OCI-LY7 (cell line): ENCODE measurements around the gene ALG14. TPM values are rescaled to one million over a fixed set of nuclear protein-coding genes. Genes with fewer than 3 reads are reported as not detected.

Source experiments
- BruUV-seq: library from RNA; stranded (reverse); fragments of 400-500 nt; replicated peaks from 2 replicates; lab custom pipeline; 2021; lab: Mats Ljungman, UMichigan
- CTCF ChIA-PET: fragments of 300-600 bp; sonication (Branson Sonifier 250); formaldehyde crosslinking; loops from one replicate; lab custom pipeline; 2022; ENCODE audit warnings: antibody characterized with exemption; ENCODE audit not compliant: unreplicated experiment; lab: Charles Lee
- POLR2A ChIA-PET: fragments of 300-600 bp; sonication (Branson Sonifier 250); formaldehyde crosslinking; loops from one replicate; lab custom pipeline; 2022; ENCODE audit warnings: antibody characterized with exemption; lab: Charles Lee
- DNase-seq: peaks from one replicate; pipeline ENCODE4 v3.0.0-alpha.2; 2015; ENCODE audit warnings: low spot score
- H2AFZ ChIP-seq: fragments of 200-600 bp; sonication (generic), shearing (Covaris generic); 2 replicates; pipeline ENCODE4 v1.6.1; 2014; ENCODE audit warnings: mild to moderate bottlenecking, antibody characterized with exemption, low read length, moderate library complexity
- H3K27ac ChIP-seq: fragments of 200-600 bp; sonication (generic); 2 replicates; pipeline ENCODE4 v1.5.1; 2014; ENCODE audit warnings: mixed run types, low read depth, mild to moderate bottlenecking, moderate library complexity, low read length, inconsistent platforms; ENCODE audit not compliant: poor library complexity, severe bottlenecking
- H3K36me3 ChIP-seq: fragments of 200-600 bp; sonication (generic); 2 replicates; pipeline ENCODE4 v1.6.1; 2014; ENCODE audit warnings: mild to moderate bottlenecking, antibody characterized with exemption, low read length, moderate library complexity, mixed read lengths; ENCODE audit not compliant: insufficient read depth
- H3K4me1 ChIP-seq: fragments of 200-600 bp; sonication (generic); 2 replicates; pipeline ENCODE4 v1.5.1; 2014; ENCODE audit warnings: mild to moderate bottlenecking, low read length; ENCODE audit not compliant: insufficient read depth, poor library complexity, severe bottlenecking
- H3K4me2 ChIP-seq: fragments of 200-600 bp; sonication (generic); 2 replicates; pipeline ENCODE4 v1.6.1; 2014; ENCODE audit warnings: mild to moderate bottlenecking, low read length
- H3K4me3 ChIP-seq: fragments of 200-600 bp; sonication (generic); 2 replicates; pipeline ENCODE4 v1.5.1; 2014; ENCODE audit warnings: mild to moderate bottlenecking, low read depth, low read length; ENCODE audit not compliant: poor library complexity, severe bottlenecking
- H3K79me2 ChIP-seq: fragments of 200-600 bp; sonication (generic); 2 replicates; pipeline ENCODE4 v1.6.1; 2016; ENCODE audit warnings: low read depth, mild to moderate bottlenecking, low read length, moderate library complexity, mixed read lengths; ENCODE audit not compliant: insufficient read depth
- H3K9me2 ChIP-seq: fragments of 200-600 bp; sonication (generic); 2 replicates; pipeline ENCODE4 v1.6.1; 2016; ENCODE audit warnings: mild to moderate bottlenecking, low read length, mixed read lengths; ENCODE audit not compliant: insufficient read depth
- H3K9me3 ChIP-seq: fragments of 200-600 bp; sonication (generic); 2 replicates; pipeline ENCODE4 v1.6.1; 2014; ENCODE audit warnings: mild to moderate bottlenecking, mixed run types, low read length, mixed read lengths
- H4K20me1 ChIP-seq: fragments of 200-600 bp; sonication (generic); 2 replicates; pipeline ENCODE4 v1.6.1; 2014; ENCODE audit warnings: mild to moderate bottlenecking, antibody characterized with exemption, low read length, moderate library complexity, mixed read lengths; ENCODE audit not compliant: insufficient read depth
- EZH2phosphoT487 ChIP-seq: fragments of 200-600 bp; sonication (generic); IDR thresholded peaks from 2 replicates; pipeline ENCODE4 v1.6.1; 2018; ENCODE audit warnings: low read depth, borderline replicate concordance, mild to moderate bottlenecking, mixed run types, antibody characterized with exemption, low read length, moderate library complexity, mixed read lengths
- intact Hi-C: fragments of 100-400 bp; cut with micrococcal nuclease; formaldehyde crosslinking; loops from one replicate; pipeline ENCODE4 v1.10.0; 2022; ENCODE audit not compliant: unreplicated experiment
- total RNA-seq, 2 experiments: library from RNA; depleted of rRNA in 1 of 2; stranded (reverse); fragments of >200 nt in 1 of 2; shearing (Covaris generic) in 1 of 2; gene quantifications; 2 replicates each; pipeline ENCODE4 v1.2.3, GENCODE V29; 2014 to 2022
- TF ChIP-seq, protein P1 (sequence below): fragments of 200-600 bp; sonication (generic); conservative IDR thresholded peaks from 2 replicates; pipeline ENCODE4 v1.5.1; 2014; ENCODE audit warnings: mild to moderate bottlenecking, antibody characterized with exemption, low read length, moderate library complexity, mixed read lengths

The ALG14 gene
- total RNA-seq, 2 experiments from 2014 or later, result 1.6 to 8.3 TPM

DNA sequence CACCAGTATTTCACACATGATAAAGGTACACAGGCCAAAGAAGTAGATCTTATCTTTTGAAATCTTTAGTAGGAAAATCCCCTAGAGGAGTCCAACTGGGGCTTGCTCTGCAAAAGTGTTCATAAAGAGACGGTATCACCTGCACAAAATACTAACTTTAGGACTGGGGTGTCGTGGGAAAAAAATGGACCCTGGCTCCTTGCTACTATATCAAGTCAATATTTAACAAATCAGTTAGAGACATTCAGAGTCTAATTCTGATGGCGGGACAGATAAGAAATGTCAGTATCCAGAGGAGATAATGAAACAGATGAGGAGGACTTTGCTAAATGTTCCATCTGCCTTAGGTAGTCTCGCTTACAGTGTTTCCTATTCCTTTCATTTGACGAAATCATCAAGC lies 120.2 kb downstream of the ALG14 start:
- no peak overlapping the region for H2AFZ ChIP-seq
- H4K20me1 ChIP-seq, result no peaks in the 10 kb centered on the region
- no peaks in the 10 kb centered on the region for H3K4me1 ChIP-seq
- H3K36me3 ChIP-seq, result no peaks in the 10 kb centered on the region
- no peaks in the 10 kb centered on the region for H3K9me3 ChIP-seq
- H3K79me2 ChIP-seq, result no peaks in the 10 kb centered on the region
- POLR2A ChIA-PET, result interaction anchor here (0.7 kb wide), 1 partner anchor 42 kb away, joined by 3 read pairs; no protein-coding TSS in a partner anchor
- H3K27ac ChIP-seq, result no peak overlapping the region
- TF ChIP-seq, protein P1, sequence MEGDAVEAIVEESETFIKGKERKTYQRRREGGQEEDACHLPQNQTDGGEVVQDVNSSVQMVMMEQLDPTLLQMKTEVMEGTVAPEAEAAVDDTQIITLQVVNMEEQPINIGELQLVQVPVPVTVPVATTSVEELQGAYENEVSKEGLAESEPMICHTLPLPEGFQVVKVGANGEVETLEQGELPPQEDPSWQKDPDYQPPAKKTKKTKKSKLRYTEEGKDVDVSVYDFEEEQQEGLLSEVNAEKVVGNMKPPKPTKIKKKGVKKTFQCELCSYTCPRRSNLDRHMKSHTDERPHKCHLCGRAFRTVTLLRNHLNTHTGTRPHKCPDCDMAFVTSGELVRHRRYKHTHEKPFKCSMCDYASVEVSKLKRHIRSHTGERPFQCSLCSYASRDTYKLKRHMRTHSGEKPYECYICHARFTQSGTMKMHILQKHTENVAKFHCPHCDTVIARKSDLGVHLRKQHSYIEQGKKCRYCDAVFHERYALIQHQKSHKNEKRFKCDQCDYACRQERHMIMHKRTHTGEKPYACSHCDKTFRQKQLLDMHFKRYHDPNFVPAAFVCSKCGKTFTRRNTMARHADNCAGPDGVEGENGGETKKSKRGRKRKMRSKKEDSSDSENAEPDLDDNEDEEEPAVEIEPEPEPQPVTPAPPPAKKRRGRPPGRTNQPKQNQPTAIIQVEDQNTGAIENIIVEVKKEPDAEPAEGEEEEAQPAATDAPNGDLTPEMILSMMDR, result no peak
- no peak for TF ChIP-seq EZH2phosphoT487
- no peak for DNase-seq
- no peak overlapping the region for H3K4me3 ChIP-seq
- intact Hi-C loops, result no loop called here
- no peaks in the 10 kb centered on the region for H3K9me2 ChIP-seq
- CTCF ChIA-PET, result no interaction called here
- H3K4me2 ChIP-seq, result no peak overlapping the region
- no TSS peak for BruUV-seq

DNA sequence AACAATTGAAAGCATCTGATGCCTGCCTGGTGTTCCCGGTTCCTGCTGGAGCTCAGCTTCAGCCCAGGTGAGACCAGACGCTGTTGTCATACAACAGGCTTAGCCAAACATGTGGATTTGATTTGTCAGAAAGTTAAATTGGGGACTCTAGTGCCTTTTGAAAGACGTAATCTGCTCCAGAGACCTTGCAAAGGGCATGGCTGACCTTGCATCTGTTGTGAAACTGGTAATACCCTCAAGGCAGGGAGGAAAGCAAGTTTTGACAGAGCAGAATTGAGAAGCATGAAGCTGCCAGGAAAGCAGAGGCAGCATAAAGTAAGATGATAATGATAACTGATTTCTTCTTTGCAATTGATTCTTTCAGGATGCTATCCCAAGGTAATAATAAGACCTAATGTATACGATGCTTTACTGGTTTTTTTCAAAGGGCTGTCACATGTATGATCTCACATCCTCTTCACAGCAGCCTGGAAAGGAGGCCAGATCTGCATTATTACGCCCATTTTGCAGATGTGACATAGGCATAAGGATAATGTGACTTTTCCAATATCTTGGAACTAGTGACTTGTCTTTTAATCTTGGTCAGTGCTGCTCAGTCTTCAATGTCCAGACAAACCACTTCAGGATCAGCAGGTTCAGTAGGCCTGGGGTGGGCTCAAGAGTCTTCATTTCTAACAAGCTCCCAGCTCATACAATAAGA lies 121.1 kb downstream of the ALG14 start:
- Histone ChIP-seq H3K9me3 (no peaks in the 10 kb centered on the region), H3K36me3 (no peaks in the 10 kb centered on the region), H3K4me2 (no peak overlapping the region), H3K4me1 (peaks cover 3% of the 10 kb centered on the region), H3K27ac (no peak overlapping the region), H4K20me1 (no peaks in the 10 kb centered on the region), H3K79me2 (no peaks in the 10 kb centered on the region), H3K4me3 (no peak overlapping the region), H3K9me2 (no peaks in the 10 kb centered on the region), H2AFZ (no peak overlapping the region)
- CTCF ChIA-PET, result no interaction called here
- no peak for DNase-seq
- POLR2A ChIA-PET, result interaction anchor here (0.6 to 0.7 kb wide), 2 partner anchors 43 to 280 kb away, joined by 3 read pairs; no protein-coding TSS in a partner anchor
- BruUV-seq, result no TSS peak
- intact Hi-C loops, result no loop called here
- TF ChIP-seq, protein P1, result no peak
- TF ChIP-seq EZH2phosphoT487, result no peak

DNA sequence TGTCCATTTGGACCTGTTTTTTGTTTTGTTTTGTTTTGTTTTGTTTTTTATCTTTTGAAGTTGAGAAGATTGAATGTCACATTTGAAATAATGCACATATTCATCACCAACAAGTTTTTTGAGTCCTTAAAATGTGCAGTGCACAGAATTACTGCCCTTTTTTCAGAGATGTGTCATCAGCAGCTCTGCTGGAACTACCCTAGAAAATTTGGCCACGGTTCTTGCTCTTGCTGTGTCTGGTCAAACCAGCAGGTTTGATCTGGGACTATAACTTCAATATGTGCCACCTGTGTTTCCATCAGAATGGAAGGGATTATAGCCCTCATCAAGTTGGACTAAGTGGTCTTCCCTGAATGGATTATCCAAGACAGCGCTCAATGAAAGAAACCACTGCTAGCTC lies 121.7 kb downstream of the ALG14 start:
- POLR2A ChIA-PET, result interaction anchor here (0.6 kb wide), 1 partner anchor 279 kb away, joined by 3 read pairs; no protein-coding TSS in a partner anchor
- intact Hi-C loops, result no loop called here
- no peak for DNase-seq
- Histone ChIP-seq H3K79me2 (no peaks in the 10 kb centered on the region), H3K4me1 (peaks cover 3% of the 10 kb centered on the region), H3K36me3 (no peaks in the 10 kb centered on the region), H4K20me1 (no peaks in the 10 kb centered on the region), H3K27ac (no peak overlapping the region), H3K9me3 (no peaks in the 10 kb centered on the region), H3K4me2 (no peak overlapping the region), H3K4me3 (no peak overlapping the region), H3K9me2 (no peaks in the 10 kb centered on the region), H2AFZ (no peak overlapping the region)
- TF ChIP-seq, protein P1, result no peak
- no peak for TF ChIP-seq EZH2phosphoT487
- BruUV-seq, result no TSS peak
- CTCF ChIA-PET, result no interaction called here
